ENCODE results near the gene ELMO2. TPM values are rescaled to one million over a fixed set of nuclear protein-coding genes. Genes with fewer than 3 reads are reported as not detected.
A peak's percentile ranks its signal among the peaks of the same experiment; 100 is the strongest.

Gene ELMO2
- total and polyA plus RNA-seq, 9 of the 15 experiments (the other 6 are each of a cell fraction or from before 2014, with no cell fraction given), result 7.5 to 21.5 (median 15.9) TPM

DNA sequence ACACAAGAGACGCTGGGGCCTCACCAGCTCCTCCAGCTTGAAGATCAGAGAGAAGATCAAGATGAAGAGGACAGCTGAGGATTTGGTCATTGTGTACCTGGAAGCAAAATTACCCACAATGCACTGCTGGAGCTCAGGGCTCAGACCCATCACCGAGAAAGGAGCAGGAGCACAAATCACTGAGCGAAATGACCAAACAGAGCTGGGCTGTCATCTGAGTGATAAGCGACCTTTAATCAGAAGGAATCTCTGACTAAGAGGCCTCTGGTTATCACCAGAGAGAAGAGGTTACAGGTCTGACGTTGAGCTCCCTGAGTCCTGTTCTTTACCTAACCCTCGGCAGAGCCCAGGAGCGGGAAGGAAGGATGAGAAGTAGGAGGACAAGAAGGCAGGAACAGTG lies 50.6 kb downstream of the ELMO2 start (continued):
- TF ChIP-seq JUND (IDR thresholded peaks at IDR 0.05; ENCODE audit: borderline replicate concordance, low read depth, low read length), result peak; percentile 33; the same call in 1 of the 2 replicates
- TF ChIP-seq JUND (tag; IDR thresholded peaks at IDR 0.05; ENCODE audit: borderline replicate concordance, low read depth, low read length), result no peak; the same call in 2 of the 3 replicates
- TF ChIP-seq ZNF644 (tag; IDR thresholded peaks at IDR 0.05; ENCODE audit: low read depth), result no peak
- TF ChIP-seq ZKSCAN8 (CRISPR knock-in tag; IDR thresholded peaks at IDR 0.05), result no peak
- TF ChIP-seq TAF15 (IDR thresholded peaks at IDR 0.05; ENCODE audit: low read depth, low read length), result no peak
- TF ChIP-seq MAZ (CRISPR knock-in tag; conservative IDR thresholded peaks at IDR 0.05 in 1 of 2, IDR thresholded peaks at IDR 0.05 in 1 of 2), result no peak
- no peak for TF ChIP-seq HNRNPLL (IDR thresholded peaks at IDR 0.05; ENCODE audit: low read depth, low read length, poor library complexity, severe bottlenecking)
- no peak for TF ChIP-seq TAF7 (tag; IDR thresholded peaks at IDR 0.05)
- TF ChIP-seq CCNT2 (IDR thresholded peaks at IDR 0.05; ENCODE audit: borderline replicate concordance, extremely low read depth, insufficient read length, low read depth, low read length), result no peak
- TF ChIP-seq MTA3 (IDR thresholded peaks at IDR 0.05; ENCODE audit: borderline replicate concordance), result no peak
